Suprapubic skin (tissue), 3 donors: ENCODE measurements around the gene PMPCA.

Source experiments
- CTCF ChIP-seq, 2 donors: fragments of 200-600 bp in 1 of 2; fragments of 450-650 bp in 1 of 2; sonication (generic) in 1 of 2; IDR thresholded peaks; one replicate each; pipeline ENCODE4 v1.5.1; 2016 to 2019; ENCODE audit warnings: antibody characterized with exemption in 2 of 2, mild to moderate bottlenecking in 1 of 2, moderate library complexity in 1 of 2
- EP300 ChIP-seq: sonication (generic); formaldehyde crosslinking; IDR thresholded peaks from one replicate; pipeline ENCODE4 v1.6.1; 2017; ENCODE audit warnings: antibody characterized with exemption
- POLR2A ChIP-seq, 2 donors: fragments of 450-650 bp; IDR thresholded peaks; one replicate each; pipeline ENCODE4 v1.6.1; 2017; ENCODE audit warnings: antibody characterized with exemption in 2 of 2, mild to moderate bottlenecking in 2 of 2, moderate library complexity in 2 of 2

GRCh38 chr9:136375096-136375495, 35.4 kb upstream of the PMPCA start:
- no peak for TF ChIP-seq EP300
- no peak for TF ChIP-seq CTCF (IDR thresholded peaks at IDR 0.05)
- no peak for TF ChIP-seq POLR2A (IDR thresholded peaks at IDR 0.05)
